Measurements from ENCODE around the gene ART5.

DNA sequence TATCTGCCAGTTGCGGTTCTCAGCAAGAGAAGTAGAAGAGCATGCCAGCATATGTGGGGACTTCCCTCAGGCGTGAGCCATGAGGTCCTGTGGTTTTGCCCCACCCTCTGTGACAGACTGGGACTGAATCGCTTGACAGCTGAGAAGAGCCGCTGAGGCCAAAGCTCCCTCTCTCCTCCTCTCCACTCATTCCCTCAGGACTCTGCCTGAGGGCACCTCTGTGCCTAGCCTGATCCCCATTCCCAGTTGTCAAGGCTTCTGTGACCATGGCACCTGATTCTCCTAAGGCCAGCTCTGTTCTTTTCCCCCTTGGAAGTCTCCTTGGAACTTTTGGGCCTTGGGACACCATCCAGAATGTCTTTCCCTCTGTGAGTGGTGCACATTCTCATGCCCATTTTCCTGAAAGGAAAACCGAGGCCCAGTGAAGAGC lies 27.0 kb downstream of the ART5 start:
- TF ChIP-seq, protein P1, sequence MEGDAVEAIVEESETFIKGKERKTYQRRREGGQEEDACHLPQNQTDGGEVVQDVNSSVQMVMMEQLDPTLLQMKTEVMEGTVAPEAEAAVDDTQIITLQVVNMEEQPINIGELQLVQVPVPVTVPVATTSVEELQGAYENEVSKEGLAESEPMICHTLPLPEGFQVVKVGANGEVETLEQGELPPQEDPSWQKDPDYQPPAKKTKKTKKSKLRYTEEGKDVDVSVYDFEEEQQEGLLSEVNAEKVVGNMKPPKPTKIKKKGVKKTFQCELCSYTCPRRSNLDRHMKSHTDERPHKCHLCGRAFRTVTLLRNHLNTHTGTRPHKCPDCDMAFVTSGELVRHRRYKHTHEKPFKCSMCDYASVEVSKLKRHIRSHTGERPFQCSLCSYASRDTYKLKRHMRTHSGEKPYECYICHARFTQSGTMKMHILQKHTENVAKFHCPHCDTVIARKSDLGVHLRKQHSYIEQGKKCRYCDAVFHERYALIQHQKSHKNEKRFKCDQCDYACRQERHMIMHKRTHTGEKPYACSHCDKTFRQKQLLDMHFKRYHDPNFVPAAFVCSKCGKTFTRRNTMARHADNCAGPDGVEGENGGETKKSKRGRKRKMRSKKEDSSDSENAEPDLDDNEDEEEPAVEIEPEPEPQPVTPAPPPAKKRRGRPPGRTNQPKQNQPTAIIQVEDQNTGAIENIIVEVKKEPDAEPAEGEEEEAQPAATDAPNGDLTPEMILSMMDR (IDR thresholded peaks at IDR 0.05): no peak
- TF ChIP-seq POLR2A (IDR thresholded peaks at IDR 0.05): no peak

Measured in ovary (tissue), 3 donors.